Lower lobe of right lung (tissue), 1 donor: ENCODE data around the gene ITGAD. TPM values are rescaled to one million over a fixed set of nuclear protein-coding genes. Genes with fewer than 3 reads are reported as not detected.

Source experiments
- total RNA-seq: library from RNA; stranded (reverse); fragmentation: NEBNext Ultra II Directional; extraction: Animal tissue kit (Norgen Biotek cat#: 25700); gene quantifications from one replicate; pipeline ENCODE4 v1.2.1, GENCODE V29; 2021
- donor health status: DM: no; HTN: yes; CAD: no; lungs with severe emphysema.

The ITGAD gene
- total RNA-seq, 1 donor from 2014 or later: 0.62 TPM

Other genes starting within 250 kb of the ITGAD start
- gene PRSS36, start 243.3 kb upstream of the ITGAD start, total RNA-seq: 6.6 TPM
- gene FUS, start 213.2 kb upstream of the ITGAD start, total RNA-seq: 179 TPM
- gene PYCARD, start 190.6 kb upstream of the ITGAD start, total RNA-seq: 82.0 TPM
- 0.06 TPM for gene TRIM72, start 179.2 kb upstream of the ITGAD start, total RNA-seq
- not detected for gene PYDC1, start 176.2 kb upstream of the ITGAD start, total RNA-seq
- 49.5 TPM for gene ITGAM, start 133.4 kb upstream of the ITGAD start, total RNA-seq
- 188 TPM for gene ITGAX, start 38.2 kb upstream of the ITGAD start, total RNA-seq
- not detected for gene COX6A2, start 35.0 kb downstream of the ITGAD start, total RNA-seq
- 0.89 TPM for gene ZNF843, start 49.5 kb downstream of the ITGAD start, total RNA-seq
- 9.6 TPM for gene ARMC5, start 66.2 kb downstream of the ITGAD start, total RNA-seq
- 32.5 TPM for gene TGFB1I1, start 78.8 kb downstream of the ITGAD start, total RNA-seq
- gene SLC5A2, start 89.8 kb downstream of the ITGAD start, total RNA-seq: 2.0 TPM
- gene RUSF1, start 115.1 kb downstream of the ITGAD start, total RNA-seq: 54.9 TPM
- not detected for gene AHSP, start 134.6 kb downstream of the ITGAD start, total RNA-seq